ENCODE measurements around the gene BCL7A. TPM values are rescaled to one million over a fixed set of nuclear protein-coding genes. Genes with fewer than 3 reads are reported as not detected.

BCL7A gene
- total and polyA plus RNA-seq, 2 of the 8 experiments (the other 6 are each of a cell fraction or from before 2014, with no cell fraction given): 11.9 to 12.7 TPM

- no peak overlapping the region for H3K14ac ChIP-seq (ENCODE audit: insufficient read length)
- no peak overlapping the region for H2AFZ ChIP-seq (ENCODE audit: low read length)
- no peaks in the 10 kb centered on the region for H3K79me2 ChIP-seq (ENCODE audit: control insufficient read depth in 1 of 2, insufficient read depth in 2 of 2, low read length in 2 of 2)
- H3K23ac ChIP-seq (ENCODE audit: insufficient read length): no peak overlapping the region
- no peaks in the 10 kb centered on the region for H3K4me1 ChIP-seq (replicated peaks in 1 of 4; ENCODE audit: control insufficient read depth in 3 of 4, insufficient read depth in 4 of 4, low read length in 3 of 4)
- no peak overlapping the region for H2AK5ac ChIP-seq (ENCODE audit: low read depth, low read length)
- WGBS, 2 experiments (ENCODE audit: extremely low coverage in 1 of 2, insufficient coverage in 1 of 2, insufficient read length in 1 of 2, insufficient replicate concordance in 2 of 2, low coverage in 1 of 2, low lambda C conversion rate in 2 of 2, missing lambda C conversion rate in 1 of 2): 94% methylated on average over 14 of the region's 14 CpGs; no CpG with 5 or more reads in 1 of the 2 experiments
- no peak overlapping the region for H4K5ac ChIP-seq (ENCODE audit: insufficient read length, low read depth, low read length)
- no peak overlapping the region for H2BK15ac ChIP-seq (ENCODE audit: low read length)
- ChIA-PET POLR2A (ENCODE audit: partially characterized antibody) (no interaction called here), CTCF (ENCODE audit: partially characterized antibody) (no interaction called here)
- H3K27ac ChIP-seq (ENCODE audit: low read depth, low read length): no peak overlapping the region
- DNase-seq (ENCODE audit: low read depth in 1 of 2, low spot score in 2 of 2): no peak
- no peak overlapping the region for H3K9ac ChIP-seq (replicated peaks in 1 of 4; ENCODE audit: extremely low read depth in 1 of 4, low read depth in 3 of 4, low read length in 3 of 4)
- no peak overlapping the region for H4K91ac ChIP-seq (replicated peaks; ENCODE audit: insufficient read length, low read length)
- no peak overlapping the region for H3K4me2 ChIP-seq (ENCODE audit: insufficient read depth in 1 of 2, low read depth in 2 of 2, low read length in 2 of 2)
- H3K18ac ChIP-seq (ENCODE audit: extremely low read depth, low read length): no peak overlapping the region
- H3K36me3 ChIP-seq (ENCODE audit: control insufficient read depth in 2 of 4, insufficient read depth in 4 of 4, low read length in 3 of 4): no peaks in the 10 kb centered on the region
- no peaks in the 10 kb centered on the region for H3K79me1 ChIP-seq (ENCODE audit: low read depth, low read length)
- no peak overlapping the region for H3K4ac ChIP-seq (replicated peaks; ENCODE audit: insufficient read length, low read depth, low read length)
- no peak overlapping the region for H2BK12ac ChIP-seq (ENCODE audit: low read depth, low read length)
- no peak overlapping the region for H2BK5ac ChIP-seq (ENCODE audit: low read depth, low read length)
- H3K4me3 ChIP-seq (ENCODE audit: extremely low read depth in 1 of 4, insufficient read depth in 2 of 4, low read depth in 3 of 4, low read length in 4 of 4): no peak overlapping the region
- no peak overlapping the region for H2BK120ac ChIP-seq (replicated peaks; ENCODE audit: low read depth, low read length)
- H3K9me3 ChIP-seq (ENCODE audit: insufficient read depth in 2 of 2, low read depth in 1 of 2, low read length in 1 of 2): peaks cover 3 to 10% of the 10 kb centered on the region in 2 experiments; a peak in 2 of 4 replicates
- no peaks in the 10 kb centered on the region for H4K20me1 ChIP-seq (replicated peaks in 1 of 2; ENCODE audit: control insufficient read depth in 1 of 2, insufficient read depth in 2 of 2, low read length in 2 of 2)
- H4K8ac ChIP-seq (ENCODE audit: extremely low read depth, insufficient read depth, low read length): no peak overlapping the region
- no peak for FAIRE-seq
- TF ChIP-seq SIN3A (conservative IDR thresholded peaks at IDR 0.05 in 1 of 2, IDR thresholded peaks at IDR 0.05 in 1 of 2; ENCODE audit: low read depth in 1 of 2, low read length in 2 of 2): no peak
- no peak for TF ChIP-seq POU5F1 (IDR thresholded peaks at IDR 0.05; ENCODE audit: low read depth, low read length)
- no peak for TF ChIP-seq MAX (IDR thresholded peaks at IDR 0.05)
- no peak for TF ChIP-seq POLR2AphosphoS5 (IDR thresholded peaks at IDR 0.05; ENCODE audit: low read depth, low read length)
- no peak for TF ChIP-seq BRCA1 (IDR thresholded peaks at IDR 0.05; ENCODE audit: low read depth, low read length)
- TF ChIP-seq GTF2F1 (IDR thresholded peaks at IDR 0.05; ENCODE audit: borderline replicate concordance, low read depth, low read length): no peak
- TF ChIP-seq CEBPB (IDR thresholded peaks at IDR 0.05; ENCODE audit: low read depth, low read length): no peak
- no peak overlapping the region for H3K56ac ChIP-seq (replicated peaks; ENCODE audit: insufficient read length, low read depth, low read length)
- H3K23me2 ChIP-seq (ENCODE audit: low read depth, low read length): no peaks in the 10 kb centered on the region
- no peak overlapping the region for H2BK20ac ChIP-seq (ENCODE audit: low read length)
- H3K27me3 ChIP-seq (replicated peaks in 1 of 4; ENCODE audit: control insufficient read depth in 3 of 4, extremely low read depth in 1 of 4, insufficient read depth in 3 of 4, low read length in 3 of 4): no peaks in the 10 kb centered on the region
Observed at GRCh38 chr12:121989276-121990113, 32.2 kb upstream of the BCL7A start.
